Measurements from ENCODE around the gene TOGARAM1.

- TF ChIP-seq ELF4 (CRISPR knock-in tag; IDR thresholded peaks at IDR 0.05; ENCODE audit: low read depth) (no peak), TP53 (CRISPR knock-in tag; IDR thresholded peaks at IDR 0.05) (no peak), TCF7 (CRISPR knock-in tag; IDR thresholded peaks at IDR 0.05; ENCODE audit: low read depth) (no peak), NFYB (CRISPR knock-in tag; conservative IDR thresholded peaks at IDR 0.05; ENCODE audit: low read depth) (no peak), CTCF (IDR thresholded peaks at IDR 0.05) (no peak), ATF2 (CRISPR knock-in tag; IDR thresholded peaks at IDR 0.05; ENCODE audit: borderline replicate concordance, low read depth) (no peak), FOXJ3 (CRISPR knock-in tag; IDR thresholded peaks at IDR 0.05; ENCODE audit: borderline replicate concordance) (no peak), ATF6 (CRISPR knock-in tag; IDR thresholded peaks at IDR 0.05) (no peak), ZNF121 (CRISPR knock-in tag; IDR thresholded peaks at IDR 0.05) (no peak)
Measured at GRCh38 chr14:45057881-45058364, 95.9 kb downstream of the TOGARAM1 start.

All from WTC11 (cell line).